ENCODE measurements around the gene UTS2B. TPM values are rescaled to one million over a fixed set of nuclear protein-coding genes. Genes with fewer than 3 reads are reported as not detected.

UTS2B gene
- total RNA-seq, 1 experiment from 2014 or later = 4.7 TPM

GRCh38 chr3:191261304-191261638 lies 69.1 kb downstream of the UTS2B start:
- ChIA-PET CTCF (no interaction called here), POLR2A (ENCODE audit: low non-redundant PET) (no interaction called here)
- Histone ChIP-seq H3K4me1 (ENCODE audit: insufficient read depth, low read length, poor library complexity, severe bottlenecking) (peaks cover 6% of the 10 kb centered on the region), H3K27me3 (replicated peaks; ENCODE audit: insufficient read depth, low read depth, low read length, poor library complexity) (no peaks in the 10 kb centered on the region), H3K9me3 (ENCODE audit: low read depth, low read length, poor library complexity, severe bottlenecking) (no peaks in the 10 kb centered on the region), H3K27ac (ENCODE audit: low read depth, low read length, poor library complexity, severe bottlenecking) (no peak overlapping the region), H3K36me3 (ENCODE audit: insufficient read depth, low read length, poor library complexity, severe bottlenecking) (no peaks in the 10 kb centered on the region), H3K4me3 (ENCODE audit: low read depth, low read length, poor library complexity, severe bottlenecking) (no peak overlapping the region)
- TF ChIP-seq CTCF (conservative IDR thresholded peaks at IDR 0.05; ENCODE audit: low read depth, low read length) (no peak), EZH2 (IDR thresholded peaks at IDR 0.05; ENCODE audit: borderline replicate concordance, low read depth, low read length, poor library complexity, severe bottlenecking) (no peak)
- intact Hi-C loops (cut with micrococcal nuclease; ENCODE audit: unreplicated experiment) = loop anchor here (5.0 kb wide), 1 partner anchor 76 kb away; no protein-coding TSS in a partner anchor
- no TSS peak for BruUV-seq (replicated peaks)
- no peak for DNase-seq (ENCODE audit: low spot score)

- Histone ChIP-seq H3K27ac (ENCODE audit: low read depth, low read length, poor library complexity, severe bottlenecking) (no peak overlapping the region), H3K9me3 (ENCODE audit: low read depth, low read length, poor library complexity, severe bottlenecking) (no peaks in the 10 kb centered on the region)
Measured at GRCh38 chr3:191260431-191261303, 69.7 kb downstream of the UTS2B start.

GRCh38 chr3:191259486-191259885 lies 70.8 kb downstream of the UTS2B start:
- no peaks in the 10 kb centered on the region for H3K36me3 ChIP-seq (ENCODE audit: insufficient read depth, low read length, poor library complexity, severe bottlenecking)
- BruUV-seq (replicated peaks) = no TSS peak
- H3K9me3 ChIP-seq (ENCODE audit: low read depth, low read length, poor library complexity, severe bottlenecking) = no peaks in the 10 kb centered on the region
- no peaks in the 10 kb centered on the region for H3K27me3 ChIP-seq (replicated peaks; ENCODE audit: insufficient read depth, low read depth, low read length, poor library complexity)
- peaks cover 6% of the 10 kb centered on the region for H3K4me1 ChIP-seq (ENCODE audit: insufficient read depth, low read length, poor library complexity, severe bottlenecking)
- POLR2A ChIA-PET (ENCODE audit: low non-redundant PET) = no interaction called here
- intact Hi-C loops (cut with micrococcal nuclease; ENCODE audit: unreplicated experiment) = no loop called here
- DNase-seq (ENCODE audit: low spot score) = no peak
- no peak overlapping the region for H3K4me3 ChIP-seq (ENCODE audit: low read depth, low read length, poor library complexity, severe bottlenecking)
- H3K27ac ChIP-seq (ENCODE audit: low read depth, low read length, poor library complexity, severe bottlenecking) = no peak overlapping the region
- CTCF ChIA-PET = interaction anchor here (1.1 kb wide), 1 partner anchor 19 kb away, joined by 5 read pairs; no protein-coding TSS in a partner anchor
- no peak for TF ChIP-seq EZH2 (IDR thresholded peaks at IDR 0.05; ENCODE audit: borderline replicate concordance, low read depth, low read length, poor library complexity, severe bottlenecking)
- TF ChIP-seq CTCF (conservative IDR thresholded peaks at IDR 0.05; ENCODE audit: low read depth, low read length) = no peak

More at GRCh38 chr3:191260431-191261303, 69.7 kb downstream of the UTS2B start:
- no peaks in the 10 kb centered on the region for H3K27me3 ChIP-seq (replicated peaks; ENCODE audit: insufficient read depth, low read depth, low read length, poor library complexity)
- H3K4me1 ChIP-seq (ENCODE audit: insufficient read depth, low read length, poor library complexity, severe bottlenecking) = peaks cover 6% of the 10 kb centered on the region
- no TSS peak for BruUV-seq (replicated peaks)
- CTCF ChIA-PET = no interaction called here
- no peak for DNase-seq (ENCODE audit: low spot score)
- H3K4me3 ChIP-seq (ENCODE audit: low read depth, low read length, poor library complexity, severe bottlenecking) = no peak overlapping the region
- TF ChIP-seq CTCF (conservative IDR thresholded peaks at IDR 0.05; ENCODE audit: low read depth, low read length) (no peak), EZH2 (IDR thresholded peaks at IDR 0.05; ENCODE audit: borderline replicate concordance, low read depth, low read length, poor library complexity, severe bottlenecking) (no peak)
- intact Hi-C loops (cut with micrococcal nuclease; ENCODE audit: unreplicated experiment) = loop anchor here (5.0 kb wide), 1 partner anchor 77 kb away; no protein-coding TSS in a partner anchor
- no peaks in the 10 kb centered on the region for H3K36me3 ChIP-seq (ENCODE audit: insufficient read depth, low read length, poor library complexity, severe bottlenecking)
- POLR2A ChIA-PET (ENCODE audit: low non-redundant PET) = no interaction called here

All from A673 (cell line).